Right lobe of liver (tissue), 6 donors: ENCODE results near the gene TPO. TPM values are rescaled to one million over a fixed set of nuclear protein-coding genes. Genes with fewer than 3 reads are reported as not detected.
A peak's percentile ranks its signal among the peaks of the same experiment; 100 is the strongest.

Source experiments
- ATAC-seq, 4 donors: fragments of 200-7000 bp; cut with Tn5 transposase; one replicate each; pipeline ENCODE4 v1.9.1; 2020; ENCODE audit warnings: mild to moderate bottlenecking in 4 of 4, moderate library complexity in 4 of 4
- DNase-seq, 3 donors: peaks; one replicate each; pipeline ENCODE4 v3.0.0-alpha.2; 2020
- H3K27ac ChIP-seq, 3 donors: fragments of 200-600 bp; one replicate each; pipeline ENCODE4 v1.8.0; 2022
- H3K27me3 ChIP-seq, 2 donors: fragments of 200-600 bp; one replicate each; pipeline ENCODE4 v1.8.0; 2022
- H3K36me3 ChIP-seq, 4 donors: fragments of 200-600 bp; sonication (generic) in 1 of 4; one replicate each; pipeline versions ENCODE4 v1.5.1 to v1.8.0; 2017 to 2022; ENCODE audit warnings: control low read depth in 1 of 4
- H3K4me1 ChIP-seq, 4 donors: fragments of 200-600 bp; sonication (generic) in 1 of 4; one replicate each; pipeline versions ENCODE4 v1.5.1 to v1.8.0; 2017 to 2022; ENCODE audit warnings: control low read depth in 1 of 4
- H3K4me3 ChIP-seq, 3 donors: fragments of 200-600 bp; one replicate each; pipeline ENCODE4 v1.8.0; 2022
- H3K9me3 ChIP-seq, 4 donors: fragments of 200-600 bp; sonication (generic) in 1 of 4; one replicate each; pipeline versions ENCODE4 v1.5.1 to v1.8.0; 2017 to 2022; ENCODE audit warnings: control low read depth in 1 of 4
- CTCF ChIP-seq, 4 donors: fragments of 200-600 bp in 3 of 4; fragments of 450-650 bp in 1 of 4; IDR thresholded peaks; one replicate each; pipeline versions ENCODE4 v1.5.1 to v1.8.0; 2016 to 2022; ENCODE audit warnings: antibody characterized with exemption in 4 of 4, mild to moderate bottlenecking in 2 of 4
- POLR2A ChIP-seq: fragments of 450-650 bp; IDR thresholded peaks from one replicate; pipeline ENCODE4 v1.6.1; 2017; ENCODE audit warnings: antibody characterized with exemption, mild to moderate bottlenecking
- WGBS: methylation state at CpG from one replicate; pipeline ENCODE4 v1.1.6; 2018; ENCODE audit warnings: low coverage, low lambda C conversion rate; ENCODE audit not compliant: insufficient coverage; ENCODE audit errors: missing lambda C conversion rate; 5-methylcytosine and 5-hydroxymethylcytosine counted together
- intact Hi-C, 2 donors: fragments of 100-400 bp; cut with DNase I; formaldehyde crosslinking; loops; one replicate each; pipeline versions ENCODE4 v1.11.2 to v1.14.1; 2022
- total RNA-seq, 6 experiments: library from RNA; depleted of rRNA in 2 of 6; stranded (reverse); fragments of >200 nt in 2 of 6; fragmentation: NEBNext Ultra II Directional in 3 of 6; extraction: Animal tissue kit (Norgen Biotek cat#: 25700) in 3 of 6; gene quantifications; one replicate each; pipeline versions ENCODE4 v1.1.0 to v1.2.4, GENCODE V29; 2016 to 2023
- donor health status: DM: no; HTN: yes; CAD: no.
- donor health status: DM: no; HTN: no; CAD: no.
- donor health status: DM: no; HTN: no; CAD: no.
- donor health status: DM: no; HTN: yes; CAD: no.
- donor health status: DM: no; HTN: yes; CAD: no.

The TPO gene
- total RNA-seq, 6 experiments from 2014 or later = not detected

DNA sequence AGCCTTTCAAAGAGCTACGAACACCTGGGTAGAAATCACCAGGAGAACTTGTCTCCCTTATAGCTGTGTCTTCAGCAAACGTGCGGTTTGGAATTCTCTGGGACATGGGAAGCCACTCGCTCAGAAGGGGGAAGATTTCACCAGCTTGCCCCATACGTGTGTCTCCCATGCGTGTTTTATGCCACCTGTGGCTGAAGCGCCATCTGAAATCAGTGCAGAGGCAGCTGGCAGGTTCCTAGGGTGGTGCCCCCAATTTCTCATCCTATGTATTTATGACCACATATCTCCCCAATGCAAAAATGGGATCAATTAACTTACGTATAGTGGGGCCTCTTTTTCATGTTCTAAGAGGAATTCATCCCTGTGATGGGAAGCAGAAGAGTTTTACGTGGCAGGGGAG is 81.6 kb downstream of the TPO start:
- intact Hi-C loops = no loop called here
- Histone ChIP-seq H3K27ac (no peak overlapping the region), H3K27me3 (no peaks in the 10 kb centered on the region), H3K9me3 (no peaks in the 10 kb centered on the region), H3K4me1 (no peaks in the 10 kb centered on the region), H3K36me3 (no peaks in the 10 kb centered on the region), H3K4me3 (no peak overlapping the region)
- no peak for ATAC-seq
- WGBS = 58% methylated on average over 9 of the region's 9 CpGs
- no peak for DNase-seq
- TF ChIP-seq CTCF (IDR thresholded peaks at IDR 0.05) (no peak), POLR2A (no peak)

GRCh38 chr2:1495676-1496358 is 82.6 kb downstream of the TPO start:
- H3K9me3 ChIP-seq = no peaks in the 10 kb centered on the region
- DNase-seq (no peak), ATAC-seq (no peak)
- no peaks in the 10 kb centered on the region for H3K27me3 ChIP-seq
- 64% methylated on average over 11 of the region's 22 CpGs for WGBS
- no peaks in the 10 kb centered on the region for H3K4me1 ChIP-seq
- intact Hi-C loops = no loop called here
- H3K27ac ChIP-seq = no peak overlapping the region
- no peaks in the 10 kb centered on the region for H3K36me3 ChIP-seq
- TF ChIP-seq CTCF (IDR thresholded peaks at IDR 0.05) (no peak), POLR2A (no peak)
- no peak overlapping the region for H3K4me3 ChIP-seq

DNA sequence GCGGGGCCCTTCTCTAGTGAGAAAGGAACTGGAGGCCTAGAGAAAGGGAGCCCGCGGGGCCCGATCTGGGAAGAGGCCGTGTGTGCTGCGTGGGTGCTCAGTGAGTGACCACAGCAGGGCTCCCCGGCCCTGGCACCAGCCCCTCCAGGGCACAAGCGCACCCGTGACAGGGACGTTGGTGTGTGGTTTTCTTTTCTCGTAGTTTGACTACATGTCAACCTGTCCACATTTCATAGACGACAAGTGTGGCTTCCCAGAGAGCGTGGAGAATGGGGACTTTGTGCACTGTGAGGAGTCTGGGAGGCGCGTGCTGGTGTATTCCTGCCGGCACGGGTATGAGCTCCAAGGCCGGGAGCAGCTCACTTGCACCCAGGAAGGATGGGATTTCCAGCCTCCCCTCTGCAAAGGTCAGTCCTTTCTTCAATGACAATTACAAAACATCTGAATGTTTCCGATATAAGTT is 83.1 kb downstream of the TPO start:
- H3K4me1 ChIP-seq = no peaks in the 10 kb centered on the region
- DNase-seq = no peak
- H3K27me3 ChIP-seq = no peaks in the 10 kb centered on the region
- H3K36me3 ChIP-seq = no peaks in the 10 kb centered on the region
- H3K27ac ChIP-seq = no peak overlapping the region
- no peaks in the 10 kb centered on the region for H3K9me3 ChIP-seq
- WGBS = 87% methylated on average over 9 of the region's 19 CpGs
- H3K4me3 ChIP-seq = no peak overlapping the region
- TF ChIP-seq POLR2A (no peak), CTCF (IDR thresholded peaks at IDR 0.05) (no peak)
- ATAC-seq = no peak
- intact Hi-C loops = no loop called here

- DNase-seq (peak in 2 of 3 donors; percentile 24 to 40), ATAC-seq (no peak)
- no peaks in the 10 kb centered on the region for H3K27me3 ChIP-seq
- intact Hi-C loops = no loop called here
- no peaks in the 10 kb centered on the region for H3K9me3 ChIP-seq
- TF ChIP-seq CTCF (IDR thresholded peaks at IDR 0.05) = no peak
- TF ChIP-seq POLR2A = no peak
- H3K4me3 ChIP-seq = no peak overlapping the region
- no peak overlapping the region for H3K27ac ChIP-seq
- H3K4me1 ChIP-seq = no peaks in the 10 kb centered on the region
- no peaks in the 10 kb centered on the region for H3K36me3 ChIP-seq
- whole genome bisulfite sequencing = 67% methylated on average over 2 of the region's 13 CpGs
Observed at GRCh38 chr2:1497122-1497611, 83.9 kb downstream of the TPO start.
